Neuron (in vitro differentiated cells): Measurements from ENCODE around the gene PRAMEF15.
"Not testable (repeated sequence)": the region's sequence is repeated elsewhere in the genome, so short reads cannot be mapped to it uniquely, and the experiment has no call there.

Source experiments
- H2AFZ ChIP-seq: one replicate; pipeline ENCODE4 v1.6.1; 2013; ENCODE audit warnings: low read depth, mild to moderate bottlenecking, inconsistent platforms, low read length, moderate library complexity
- H3K27me3 ChIP-seq: one replicate; pipeline ENCODE4 v1.6.1; 2013; ENCODE audit warnings: low read length; ENCODE audit not compliant: insufficient read depth
- H3K36me3 ChIP-seq: one replicate; pipeline ENCODE4 v1.6.1; 2013; ENCODE audit warnings: low read length; ENCODE audit not compliant: insufficient read depth
- H3K4me1 ChIP-seq: one replicate; pipeline ENCODE4 v1.6.1; 2013; ENCODE audit warnings: low read length; ENCODE audit not compliant: insufficient read depth
- H3K4me3 ChIP-seq: 2 replicates; pipeline ENCODE4 v1.5.1; 2013; ENCODE audit warnings: mild to moderate bottlenecking, low read length, moderate library complexity
- H3K9me3 ChIP-seq: one replicate; pipeline ENCODE4 v1.6.1; 2013; ENCODE audit warnings: low read length

Gene PRAMEF15

DNA sequence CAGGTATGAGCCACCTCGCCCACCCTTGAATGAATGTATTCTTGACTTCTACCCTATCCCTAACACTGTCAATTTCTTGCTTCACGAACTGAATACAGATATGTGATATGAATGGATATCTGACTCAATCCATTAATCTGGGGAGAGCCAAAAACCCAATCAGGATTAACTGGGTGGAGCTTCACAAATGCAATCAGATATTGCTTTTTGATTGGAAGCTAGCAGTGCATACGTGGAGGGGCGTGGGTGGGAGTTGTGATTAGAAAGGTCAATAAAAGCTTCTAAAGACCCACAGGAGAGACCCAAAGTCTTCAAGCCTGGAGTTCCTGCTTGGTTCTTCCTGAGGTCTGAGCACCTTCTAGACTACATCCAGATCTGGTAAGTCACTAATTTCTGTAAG, at the start of gene PRAMEF15:
PRAMEF15 (plus strand) TSS at position 301 of the 400 bp plus-strand sequence. CDS start 2,827 bp downstream, outside the sequence.
- not testable (repeated sequence) for H2AFZ ChIP-seq, H3K4me3 ChIP-seq, H3K36me3 ChIP-seq, H3K9me3 ChIP-seq, H3K27me3 ChIP-seq, H3K4me1 ChIP-seq

DNA sequence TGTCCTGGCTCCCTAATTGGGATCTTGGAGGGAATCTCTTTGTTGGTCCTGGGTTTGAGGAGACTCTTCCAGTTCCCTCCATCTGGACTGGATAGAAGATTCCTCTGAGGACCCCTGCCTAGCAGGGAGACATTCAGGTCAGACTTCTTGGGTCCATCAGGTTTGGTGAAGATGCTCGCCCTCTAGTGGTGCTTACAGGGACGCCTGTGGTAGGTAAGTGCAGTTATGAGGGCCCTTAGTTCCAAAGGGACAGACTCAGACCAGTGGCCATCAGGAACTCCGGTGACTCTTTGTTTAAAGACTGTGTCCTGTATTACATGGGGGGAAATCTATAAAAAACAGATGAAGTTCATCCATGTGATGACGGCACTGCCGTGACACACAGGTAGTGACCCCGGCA, 38.4 kb upstream of the PRAMEF15 start:
- H2AFZ ChIP-seq, H3K4me1 ChIP-seq, H3K27me3 ChIP-seq, H3K4me3 ChIP-seq, H3K9me3 ChIP-seq, H3K36me3 ChIP-seq: not testable (repeated sequence)

GRCh38 chr1:13279617-13280016, 35.8 kb upstream of the PRAMEF15 start:
- not testable (repeated sequence) for H3K4me1 ChIP-seq, H2AFZ ChIP-seq, H3K27me3 ChIP-seq, H3K9me3 ChIP-seq, H3K4me3 ChIP-seq, H3K36me3 ChIP-seq

DNA sequence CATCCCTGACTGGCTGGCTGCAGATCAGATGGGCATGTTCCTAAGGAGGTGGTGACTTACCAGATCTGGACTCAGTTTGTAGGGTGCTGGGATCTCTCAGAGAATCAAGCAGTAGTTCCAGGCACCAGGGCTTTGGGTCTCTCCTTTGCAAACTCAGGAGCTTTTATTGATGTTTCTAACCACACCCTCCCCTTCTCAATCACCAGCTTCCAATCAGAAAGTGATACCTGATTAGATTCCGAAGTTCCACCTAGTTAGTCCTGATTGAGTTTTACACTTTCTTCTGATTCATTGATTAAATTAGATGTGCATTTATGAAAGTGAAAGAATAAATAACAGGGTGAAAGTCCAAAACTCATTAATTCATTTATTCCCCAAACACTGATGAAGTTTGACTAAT, 30.3 kb upstream of the PRAMEF15 start, which contains the start of gene PRAMEF8:
PRAMEF8 (minus strand) TSS at position 101 of the 400 bp plus-strand sequence. CDS start 1,046 bp downstream, outside the sequence.
- not testable (repeated sequence) for H3K36me3 ChIP-seq, H3K4me1 ChIP-seq, H2AFZ ChIP-seq, H3K27me3 ChIP-seq, H3K9me3 ChIP-seq, H3K4me3 ChIP-seq

- not testable (repeated sequence) for H3K4me3 ChIP-seq, H3K27me3 ChIP-seq, H3K36me3 ChIP-seq, H3K9me3 ChIP-seq, H3K4me1 ChIP-seq, H2AFZ ChIP-seq
These were observed 26.4 kb upstream of the PRAMEF15 start for GRCh38 chr1:13289030-13289429.

DNA sequence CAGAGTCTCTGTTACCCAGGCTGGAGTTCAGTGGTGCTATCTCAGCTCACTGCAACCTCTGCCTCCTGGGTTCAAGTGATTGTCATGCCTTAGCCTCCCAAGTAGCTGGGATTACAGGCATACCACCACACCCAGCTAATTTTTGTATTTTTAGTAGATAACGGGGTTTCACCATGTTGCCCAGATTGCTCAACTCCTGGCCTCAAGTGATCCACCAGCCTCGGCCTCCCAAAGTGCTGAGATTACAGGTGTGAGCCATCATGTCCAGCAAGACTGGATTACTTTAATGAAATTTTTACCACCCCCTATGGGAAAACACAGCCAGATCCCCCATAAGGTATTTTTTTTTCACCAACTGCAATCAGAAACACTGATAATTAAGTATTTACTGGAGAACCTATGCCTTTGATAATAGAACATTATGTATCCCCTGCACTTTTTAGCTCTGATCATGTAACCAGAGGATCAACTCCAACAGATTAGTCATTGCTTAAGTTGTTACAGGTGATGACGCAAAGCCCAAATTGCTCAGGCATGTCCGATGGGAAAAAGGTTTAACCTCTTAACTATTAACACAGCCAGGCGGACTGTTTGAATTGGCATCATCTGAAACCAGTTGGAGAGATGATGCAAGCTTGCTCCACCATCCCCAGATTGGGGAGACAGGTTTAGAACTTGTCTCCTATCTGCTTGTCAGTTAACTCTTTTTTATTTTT, 18.0 kb upstream of the PRAMEF15 start:
- H3K4me1 ChIP-seq, H3K9me3 ChIP-seq, H3K36me3 ChIP-seq, H2AFZ ChIP-seq, H3K4me3 ChIP-seq, H3K27me3 ChIP-seq: not testable (repeated sequence)

- not testable (repeated sequence) for H3K27me3 ChIP-seq, H3K4me1 ChIP-seq, H3K36me3 ChIP-seq, H2AFZ ChIP-seq, H3K4me3 ChIP-seq, H3K9me3 ChIP-seq
These were observed 16.7 kb upstream of the PRAMEF15 start for GRCh38 chr1:13298699-13299098.

DNA sequence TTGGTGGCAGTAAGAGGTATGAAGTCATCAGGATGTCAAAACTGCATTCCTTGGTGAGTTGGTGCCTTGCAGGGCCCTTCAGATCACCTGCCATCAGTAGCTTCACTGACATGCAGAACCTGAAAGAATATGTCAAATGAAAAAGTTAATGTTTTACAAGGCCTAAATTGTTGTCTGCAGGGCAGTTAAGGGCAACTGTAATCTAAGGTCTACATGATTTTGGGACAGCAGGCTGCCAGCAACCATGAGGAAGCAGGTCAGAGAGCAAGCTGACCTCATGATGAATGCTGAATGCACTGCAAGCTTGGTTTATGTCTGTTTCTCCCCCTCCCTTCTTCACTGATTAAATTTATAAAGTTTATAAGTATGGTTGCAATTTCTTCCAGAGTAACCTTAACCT, 13.2 kb upstream of the PRAMEF15 start:
- H3K36me3 ChIP-seq, H3K9me3 ChIP-seq: not testable (repeated sequence)

GRCh38 chr1:13303239-13303638, 12.1 kb upstream of the PRAMEF15 start, which contains the start of gene PRAMEF33:
Gene PRAMEF33, plus strand, starts transcription at chr1:13303539. Its CDS starts 2,416 bp downstream, at chr1:13305955.
- H2AFZ ChIP-seq, H3K4me3 ChIP-seq, H3K9me3 ChIP-seq, H3K4me1 ChIP-seq, H3K36me3 ChIP-seq, H3K27me3 ChIP-seq: not testable (repeated sequence)

More for the DNA sequence above, 13.2 kb upstream of the PRAMEF15 start:
- H2AFZ ChIP-seq, H3K4me3 ChIP-seq, H3K27me3 ChIP-seq, H3K4me1 ChIP-seq: not testable (repeated sequence)

- H3K27me3 ChIP-seq, H3K36me3 ChIP-seq, H3K9me3 ChIP-seq, H3K4me3 ChIP-seq, H2AFZ ChIP-seq, H3K4me1 ChIP-seq: not testable (repeated sequence)
These were observed 27.1 kb downstream of the PRAMEF15 start for GRCh38 chr1:13342496-13342895.

- not testable (repeated sequence) for H3K9me3 ChIP-seq, H3K36me3 ChIP-seq, H3K4me3 ChIP-seq, H3K27me3 ChIP-seq, H2AFZ ChIP-seq, H3K4me1 ChIP-seq
These were observed 31.7 kb downstream of the PRAMEF15 start, which contains the start of gene PRAMEF14 for GRCh38 chr1:13347034-13347433. Gene PRAMEF14, minus strand, starts transcription at chr1:13347134. Its CDS starts 1,820 bp downstream, at chr1:13345314.

DNA sequence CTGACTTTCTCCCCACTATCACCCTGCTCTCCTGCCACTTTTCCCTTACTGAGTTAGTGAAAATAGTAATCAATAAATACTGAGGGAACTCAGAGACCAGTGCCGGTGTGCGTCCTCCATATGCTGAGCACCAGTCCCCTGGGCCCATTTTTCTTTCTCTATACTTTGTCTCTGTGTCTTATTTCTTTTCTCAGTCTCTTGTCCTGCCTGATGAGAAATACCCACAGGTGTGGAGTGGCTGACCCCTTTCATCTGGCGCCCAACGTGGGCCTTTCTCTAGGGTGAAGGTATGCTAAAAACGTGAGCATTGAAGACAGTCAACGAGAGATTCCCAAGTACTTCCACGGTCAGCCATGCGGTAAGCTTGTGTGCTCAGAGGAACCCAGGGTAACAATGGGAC, 38.1 kb downstream of the PRAMEF15 start:
- not testable (repeated sequence) for H3K4me1 ChIP-seq, H3K36me3 ChIP-seq, H3K4me3 ChIP-seq, H2AFZ ChIP-seq, H3K27me3 ChIP-seq, H3K9me3 ChIP-seq

GRCh38 chr1:13354475-13354874, 39.1 kb downstream of the PRAMEF15 start:
- H3K36me3 ChIP-seq, H2AFZ ChIP-seq, H3K9me3 ChIP-seq, H3K27me3 ChIP-seq, H3K4me1 ChIP-seq, H3K4me3 ChIP-seq: not testable (repeated sequence)

DNA sequence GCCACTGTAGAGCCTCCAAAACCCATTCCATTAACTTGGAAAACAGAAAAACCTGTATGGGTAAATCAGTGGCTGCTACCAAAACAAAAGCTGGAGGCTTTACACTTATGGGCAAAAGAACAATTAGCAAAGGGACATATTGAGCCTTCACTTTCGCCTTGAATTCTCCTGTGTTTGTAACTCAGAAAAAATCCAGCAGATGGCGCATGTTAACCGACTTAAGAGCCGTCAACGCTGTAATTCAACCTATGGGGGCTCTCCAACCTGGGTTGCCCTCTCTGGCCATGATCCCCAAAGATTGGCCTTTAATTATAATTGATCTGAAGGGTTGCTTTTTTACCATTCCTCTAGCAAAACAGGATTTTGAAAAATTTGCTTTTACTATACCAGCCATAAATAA, 41.4 kb downstream of the PRAMEF15 start:
- H3K9me3 ChIP-seq, H3K27me3 ChIP-seq, H3K4me3 ChIP-seq, H3K4me1 ChIP-seq, H2AFZ ChIP-seq, H3K36me3 ChIP-seq: not testable (repeated sequence)
